Neuronal stem cell (in vitro differentiated cells): ENCODE results near the gene BCAS3.

ENCODE experiments used
- DNase-seq: peaks from one replicate; pipeline ENCODE4 v3.0.0-alpha.2; 2013; ENCODE audit warnings: low spot score
- H2AFZ ChIP-seq: one replicate; pipeline ENCODE4 v1.6.1; 2013; ENCODE audit warnings: mild to moderate bottlenecking, low read length, inconsistent platforms
- H2AK5ac ChIP-seq: 2 replicates; pipeline ENCODE4 v1.6.1; 2013; ENCODE audit warnings: low read depth, mild to moderate bottlenecking, inconsistent platforms, low read length, moderate library complexity, mixed read lengths
- H2BK120ac ChIP-seq: 2 replicates; pipeline ENCODE4 v1.6.1; 2013; ENCODE audit warnings: low read depth, mild to moderate bottlenecking, inconsistent platforms, low read length, moderate library complexity, mixed read lengths
- H2BK12ac ChIP-seq: one replicate; pipeline ENCODE4 v1.6.1; 2013; ENCODE audit warnings: low read length, inconsistent platforms
- H2BK15ac ChIP-seq: 2 replicates; pipeline ENCODE4 v1.6.1; 2013; ENCODE audit warnings: mild to moderate bottlenecking, low read length, inconsistent platforms, mixed read lengths
- H2BK5ac ChIP-seq: one replicate; pipeline ENCODE4 v1.6.1; 2013; ENCODE audit warnings: inconsistent platforms, mild to moderate bottlenecking, low read length, moderate library complexity
- H3K14ac ChIP-seq: one replicate; pipeline ENCODE4 v1.6.1; 2013; ENCODE audit warnings: low read length, inconsistent platforms
- H3K18ac ChIP-seq: 2 replicates; pipeline ENCODE4 v1.6.1; 2013; ENCODE audit warnings: low read length, inconsistent platforms
- H3K23ac ChIP-seq: 2 replicates; pipeline ENCODE4 v1.6.1; 2013; ENCODE audit warnings: low read depth, mild to moderate bottlenecking, mixed read lengths, low read length, inconsistent platforms; ENCODE audit not compliant: poor library complexity
- H3K27ac ChIP-seq: replicated peaks from 3 replicates; pipeline ENCODE4 v1.5.1; 2013; ENCODE audit warnings: low read length, inconsistent platforms
- H3K27me3 ChIP-seq, 3 experiments: 2 replicates each; pipeline ENCODE4 v1.6.1; 2013; ENCODE audit warnings: low read length in 3 of 3, mild to moderate bottlenecking in 2 of 3, inconsistent platforms in 1 of 3, low read depth in 1 of 3, mixed read lengths in 1 of 3, moderate library complexity in 1 of 3; ENCODE audit not compliant: control insufficient read depth in 3 of 3, insufficient read depth in 3 of 3
- H3K36me3 ChIP-seq, 2 donors: replicated peaks in 1 of 2; 2 replicates each; pipeline ENCODE4 v1.6.1; 2013; ENCODE audit warnings: low read length in 2 of 2; ENCODE audit not compliant: control insufficient read depth in 2 of 2, insufficient read depth in 2 of 2
- H3K4ac ChIP-seq: 2 replicates; pipeline ENCODE4 v1.6.1; 2013; ENCODE audit warnings: inconsistent platforms, mild to moderate bottlenecking, low read length, moderate library complexity
- H3K4me1 ChIP-seq, 2 donors: 1 replicate in 1 of 2; 2 replicates in 1 of 2; pipeline ENCODE4 v1.6.1; 2013; ENCODE audit warnings: low read length in 2 of 2, low read depth in 1 of 2; ENCODE audit not compliant: control insufficient read depth in 2 of 2, insufficient read depth in 1 of 2
- H3K4me2 ChIP-seq: one replicate; pipeline ENCODE4 v1.6.1; 2013; ENCODE audit warnings: mild to moderate bottlenecking, low read length, inconsistent platforms; ENCODE audit not compliant: insufficient read depth, poor library complexity, severe bottlenecking
- H3K4me3 ChIP-seq, 2 donors: 2 replicates each; pipeline ENCODE4 v1.5.1; 2013; ENCODE audit warnings: low read length in 2 of 2, mild to moderate bottlenecking in 2 of 2, inconsistent platforms in 1 of 2, moderate library complexity in 1 of 2
- H3K79me1 ChIP-seq: one replicate; pipeline ENCODE4 v1.6.1; 2013; ENCODE audit warnings: low read depth, mild to moderate bottlenecking, inconsistent platforms, low read length, moderate library complexity
- H3K9ac ChIP-seq: one replicate; pipeline ENCODE4 v1.6.1; 2013; ENCODE audit warnings: mild to moderate bottlenecking, low read depth, low read length, inconsistent platforms; ENCODE audit not compliant: poor library complexity
- H3K9me3 ChIP-seq, 2 donors: replicated peaks in 1 of 2; 2 replicates each; pipeline versions ENCODE3 to v1.6.1; 2013; ENCODE audit warnings: low read length in 2 of 2, mild to moderate bottlenecking in 2 of 2, inconsistent platforms in 1 of 2, low read depth in 1 of 2, mixed read lengths in 1 of 2, moderate library complexity in 1 of 2; ENCODE audit not compliant: control insufficient read depth in 2 of 2, insufficient read depth in 1 of 2
- H4K8ac ChIP-seq: one replicate; pipeline ENCODE4 v1.6.1; 2013; ENCODE audit warnings: low read depth, mild to moderate bottlenecking, inconsistent platforms, low read length, moderate library complexity
- H4K91ac ChIP-seq: one replicate; pipeline ENCODE4 v1.6.1; 2013; ENCODE audit warnings: low read length, low read depth, mild to moderate bottlenecking, inconsistent platforms; ENCODE audit not compliant: poor library complexity
- WGBS, 2 donors: extraction: QIAGEN DNeasy Blood & Tissue Kit; methylation state at CpG; one replicate each; pipeline ENCODE4 v1.1.7; 2013; ENCODE audit warnings: missing lambda C conversion rate in 2 of 2, mixed read lengths in 1 of 2; ENCODE audit not compliant: insufficient read length in 2 of 2, insufficient replicate concordance in 1 of 2; ENCODE audit errors: extremely low coverage in 2 of 2; 5-methylcytosine and 5-hydroxymethylcytosine counted together

The BCAS3 gene

GRCh38 chr17:61048376-61049106 lies 370.9 kb downstream of the BCAS3 start:
- no peak overlapping the region for H3K23ac ChIP-seq
- H3K27me3 ChIP-seq = no peaks in the 10 kb centered on the region
- no peak overlapping the region for H2BK120ac ChIP-seq
- no peak overlapping the region for H2BK5ac ChIP-seq
- no peak overlapping the region for H2BK12ac ChIP-seq
- H3K14ac ChIP-seq = no peak overlapping the region
- no peak overlapping the region for H3K4me3 ChIP-seq
- H4K8ac ChIP-seq = no peak overlapping the region
- H3K18ac ChIP-seq = no peak overlapping the region
- H3K9me3 ChIP-seq = no peaks in the 10 kb centered on the region
- no CpG with 5 or more reads among the region's 3 CpGs for WGBS, 2 donors
- H3K4me2 ChIP-seq = no peak overlapping the region
- DNase-seq = no peak
- no peaks in the 10 kb centered on the region for H3K4me1 ChIP-seq
- H3K79me1 ChIP-seq = no peaks in the 10 kb centered on the region
- H3K4ac ChIP-seq = no peak overlapping the region
- no peaks in the 10 kb centered on the region for H3K36me3 ChIP-seq
- no peak overlapping the region for H3K27ac ChIP-seq
- H2AFZ ChIP-seq = no peak overlapping the region
- no peak overlapping the region for H2AK5ac ChIP-seq
- no peak overlapping the region for H2BK15ac ChIP-seq
- H4K91ac ChIP-seq = no peak overlapping the region
- no peak overlapping the region for H3K9ac ChIP-seq

GRCh38 chr17:61053469-61053868 lies 375.8 kb downstream of the BCAS3 start:
- Histone ChIP-seq H3K9ac (no peak overlapping the region), H2AK5ac (no peak overlapping the region), H3K4me3 (no peak overlapping the region), H3K36me3 (no peaks in the 10 kb centered on the region), H3K4me2 (no peak overlapping the region), H3K4ac (no peak overlapping the region), H3K9me3 (no peaks in the 10 kb centered on the region), H4K91ac (no peak overlapping the region), H2BK12ac (no peak overlapping the region), H2BK15ac (no peak overlapping the region), H3K27me3 (no peaks in the 10 kb centered on the region), H2AFZ (no peak overlapping the region), H2BK5ac (no peak overlapping the region), H4K8ac (no peak overlapping the region), H3K14ac (no peak overlapping the region), H3K79me1 (no peaks in the 10 kb centered on the region), H3K27ac (no peak overlapping the region), H3K4me1 (peaks cover 0 to 13% of the 10 kb centered on the region in 2 donors), H3K18ac (no peak overlapping the region), H3K23ac (no peak overlapping the region), H2BK120ac (no peak overlapping the region)
- no CpG with 5 or more reads among the region's 1 CpG for WGBS, 2 donors
- DNase-seq = no peak

GRCh38 chr17:61054436-61054835 lies 376.8 kb downstream of the BCAS3 start:
- Histone ChIP-seq H3K14ac (no peak overlapping the region), H2AK5ac (no peak overlapping the region), H4K91ac (no peak overlapping the region), H3K27ac (no peak overlapping the region), H2BK15ac (no peak overlapping the region), H3K4me1 (peaks cover 0 to 13% of the 10 kb centered on the region in 2 donors), H3K79me1 (no peaks in the 10 kb centered on the region), H3K18ac (no peak overlapping the region), H3K4ac (no peak overlapping the region), H3K9ac (no peak overlapping the region), H3K27me3 (no peaks in the 10 kb centered on the region), H2AFZ (no peak overlapping the region), H2BK120ac (no peak overlapping the region), H3K36me3 (no peaks in the 10 kb centered on the region), H4K8ac (no peak overlapping the region), H3K9me3 (no peaks in the 10 kb centered on the region), H2BK12ac (no peak overlapping the region), H3K4me2 (no peak overlapping the region), H3K23ac (no peak overlapping the region), H2BK5ac (no peak overlapping the region), H3K4me3 (no peak overlapping the region)
- DNase-seq = no peak
- no CpG with 5 or more reads among the region's 1 CpG for WGBS, 2 donors

- Histone ChIP-seq H2AFZ (no peak overlapping the region), H4K91ac (no peak overlapping the region), H3K18ac (no peak overlapping the region), H2AK5ac (no peak overlapping the region), H2BK12ac (no peak overlapping the region), H3K27ac (no peak overlapping the region), H3K4ac (no peak overlapping the region), H3K14ac (no peak overlapping the region), H2BK120ac (no peak overlapping the region), H2BK15ac (no peak overlapping the region), H3K9ac (no peak overlapping the region), H3K23ac (no peak overlapping the region), H3K4me3 (no peak overlapping the region), H2BK5ac (no peak overlapping the region), H3K4me2 (no peak overlapping the region), H3K9me3 (no peaks in the 10 kb centered on the region), H3K36me3 (no peaks in the 10 kb centered on the region), H3K4me1 (peaks cover 0 to 13% of the 10 kb centered on the region in 2 donors), H4K8ac (no peak overlapping the region), H3K79me1 (no peaks in the 10 kb centered on the region), H3K27me3 (no peaks in the 10 kb centered on the region)
- no peak for DNase-seq
- no CpG with 5 or more reads among the region's 2 CpGs for WGBS, 2 donors
Measured at GRCh38 chr17:61057257-61057656, 379.6 kb downstream of the BCAS3 start.
